ENCODE results near the gene RNF167. TPM values are rescaled to one million over a fixed set of nuclear protein-coding genes. Genes with fewer than 3 reads are reported as not detected.

Gene RNF167
- total and polyA plus RNA-seq, 2 of the 13 experiments (the other 11 are each of a cell fraction or from before 2014, with no cell fraction given) = 44.1 to 45.4 TPM

DNA sequence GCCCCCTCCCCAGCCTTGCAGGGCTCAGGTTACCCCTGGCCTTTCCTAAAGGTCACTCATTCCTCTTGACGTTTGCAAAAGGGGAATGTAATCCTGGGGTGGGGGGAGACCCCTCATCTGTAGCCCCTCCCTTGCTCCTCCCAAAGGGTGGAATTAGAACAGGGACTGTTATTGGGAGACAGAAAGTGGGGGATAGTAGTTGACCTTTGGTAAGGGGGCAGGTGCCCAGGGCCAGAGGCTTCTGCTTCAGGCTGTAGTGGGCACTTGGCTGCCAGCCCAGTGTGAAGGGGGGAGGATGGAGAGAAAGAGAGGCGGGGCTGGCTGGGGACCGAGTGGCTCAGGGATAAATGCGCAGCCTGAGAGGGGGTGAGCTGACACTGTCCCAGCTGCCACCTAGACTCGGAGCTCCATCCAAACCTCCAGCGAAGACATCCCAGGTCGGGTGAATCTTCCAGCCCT lies 10.7 kb downstream of the RNF167 start, which contains the start of gene ENO3 (continued):
- TF ChIP-seq ZNF30 (CRISPR knock-in tag; IDR thresholded peaks at IDR 0.05) (no peak), NR3C1 (CRISPR knock-in tag; IDR thresholded peaks at IDR 0.05) (no peak), NBN (conservative IDR thresholded peaks at IDR 0.05) (no peak), ZNF7 (CRISPR knock-in tag; IDR thresholded peaks at IDR 0.05) (no peak), ZNF567 (CRISPR knock-in tag; IDR thresholded peaks at IDR 0.05; ENCODE audit: borderline replicate concordance) (no peak; the same call in 1 of the 2 replicates), RAD21 (CRISPR knock-in tag; IDR thresholded peaks at IDR 0.05) (no peak), MNT (IDR thresholded peaks at IDR 0.05) (no peak), SNRNP70 (IDR thresholded peaks at IDR 0.05; ENCODE audit: low read depth, low read length) (no peak), BHLHE40 (IDR thresholded peaks at IDR 0.05; ENCODE audit: low read length) (no peak), FOXM1 (CRISPR knock-in tag; IDR thresholded peaks at IDR 0.05) (no peak), ZNF530 (CRISPR knock-in tag; IDR thresholded peaks at IDR 0.05; ENCODE audit: low read depth) (no peak), ZNF781 (CRISPR knock-in tag; IDR thresholded peaks at IDR 0.05; ENCODE audit: borderline replicate concordance, not compliant biosample characterization) (no peak), ZNF703 (CRISPR knock-in tag; IDR thresholded peaks at IDR 0.05; ENCODE audit: borderline replicate concordance) (no peak), POGZ (CRISPR knock-in tag; IDR thresholded peaks at IDR 0.05) (no peak), ZNF710 (CRISPR knock-in tag; IDR thresholded peaks at IDR 0.05; ENCODE audit: borderline replicate concordance) (peak; percentile 97; the same call in 1 of the 2 replicates), TBL1XR1 (IDR thresholded peaks at IDR 0.05; ENCODE audit: borderline replicate concordance, low read length, partially characterized antibody) (no peak), HBP1 (CRISPR knock-in tag; IDR thresholded peaks at IDR 0.05; ENCODE audit: low read depth) (no peak), ZNF850 (CRISPR knock-in tag; conservative IDR thresholded peaks at IDR 0.05) (no peak), BCL6 (CRISPR knock-in tag; IDR thresholded peaks at IDR 0.05) (peak; percentile 44; the same call in 1 of the 2 replicates), ZNF598 (CRISPR knock-in tag; IDR thresholded peaks at IDR 0.05; ENCODE audit: borderline replicate concordance) (no peak), ZNF350 (CRISPR knock-in tag; IDR thresholded peaks at IDR 0.05; ENCODE audit: borderline replicate concordance, low read depth) (no peak; the same call in 1 of the 2 replicates), ZNF460 (CRISPR knock-in tag; IDR thresholded peaks at IDR 0.05; ENCODE audit: borderline replicate concordance) (no peak), IRF1 (CRISPR knock-in tag; IDR thresholded peaks at IDR 0.05; ENCODE audit: low read depth) (0 out of 2 replicates have a peak, but pooled peaks have one; percentile 11)
- TF ChIP-seq, protein P1, sequence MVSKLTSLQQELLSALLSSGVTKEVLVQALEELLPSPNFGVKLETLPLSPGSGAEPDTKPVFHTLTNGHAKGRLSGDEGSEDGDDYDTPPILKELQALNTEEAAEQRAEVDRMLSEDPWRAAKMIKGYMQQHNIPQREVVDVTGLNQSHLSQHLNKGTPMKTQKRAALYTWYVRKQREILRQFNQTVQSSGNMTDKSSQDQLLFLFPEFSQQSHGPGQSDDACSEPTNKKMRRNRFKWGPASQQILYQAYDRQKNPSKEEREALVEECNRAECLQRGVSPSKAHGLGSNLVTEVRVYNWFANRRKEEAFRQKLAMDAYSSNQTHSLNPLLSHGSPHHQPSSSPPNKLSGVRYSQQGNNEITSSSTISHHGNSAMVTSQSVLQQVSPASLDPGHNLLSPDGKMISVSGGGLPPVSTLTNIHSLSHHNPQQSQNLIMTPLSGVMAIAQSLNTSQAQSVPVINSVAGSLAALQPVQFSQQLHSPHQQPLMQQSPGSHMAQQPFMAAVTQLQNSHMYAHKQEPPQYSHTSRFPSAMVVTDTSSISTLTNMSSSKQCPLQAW (CRISPR knock-in tag; IDR thresholded peaks at IDR 0.05) = peak; percentile 25; the same call in 1 of the 2 replicates

Measured in HepG2 (cell line).